ENCODE data around the gene RPS6KA2.

GRCh38 chr6:166559211-166559610, 67.8 kb downstream of the RPS6KA2 start:
- no peak for TF ChIP-seq CTCF (IDR thresholded peaks at IDR 0.05)
- TF ChIP-seq POLR2A (IDR thresholded peaks at IDR 0.05), result no peak
